Fibroblast of villous mesenchyme (primary cell): ENCODE data around the gene LRCH1. TPM values are rescaled to one million over a fixed set of nuclear protein-coding genes. Genes with fewer than 3 reads are reported as not detected.

Source experiments
- DNase-seq: peaks from one replicate; pipeline ENCODE4 v3.0.0-alpha.2; 2010; ENCODE audit warnings: low read depth
- H3K4me3 ChIP-seq: 2 replicates; pipeline ENCODE4 v1.5.1; 2011; ENCODE audit warnings: low read depth, mild to moderate bottlenecking, low read length
- total RNA-seq: library from RNA; depleted of rRNA; stranded (reverse); fragments of >200 nt; gene quantifications from 2 replicates; pipeline ENCODE4 v1.2.3, GENCODE V29; 2012
- TF ChIP-seq, protein P1 (sequence below): IDR thresholded peaks from 2 replicates; pipeline ENCODE4 v1.5.1; 2012; ENCODE audit warnings: low read depth, mild to moderate bottlenecking, low read length; ENCODE audit not compliant: insufficient read depth

Gene LRCH1
- total RNA-seq, 1 donor = 9.1 TPM

DNA sequence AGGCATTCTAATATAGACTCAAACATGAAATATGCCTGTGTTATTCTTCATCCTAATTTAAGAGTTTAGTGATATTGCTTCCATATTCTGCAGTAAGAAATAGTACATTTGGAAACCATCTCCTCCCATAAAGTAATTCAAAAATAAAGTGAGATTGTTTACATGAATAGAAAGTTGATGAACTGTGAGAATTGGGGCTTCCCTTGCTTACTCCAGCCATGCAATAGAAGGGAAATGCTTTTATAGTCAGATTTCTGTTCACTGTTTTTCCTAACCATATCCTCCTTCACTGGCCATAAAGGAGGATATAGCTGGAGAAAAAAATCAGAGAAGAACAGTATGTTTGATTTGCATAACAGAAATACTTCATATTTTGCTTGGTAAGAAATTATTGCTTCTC, 7.8 kb downstream of the LRCH1 start:
- no peak overlapping the region for H3K4me3 ChIP-seq
- TF ChIP-seq, protein P1, sequence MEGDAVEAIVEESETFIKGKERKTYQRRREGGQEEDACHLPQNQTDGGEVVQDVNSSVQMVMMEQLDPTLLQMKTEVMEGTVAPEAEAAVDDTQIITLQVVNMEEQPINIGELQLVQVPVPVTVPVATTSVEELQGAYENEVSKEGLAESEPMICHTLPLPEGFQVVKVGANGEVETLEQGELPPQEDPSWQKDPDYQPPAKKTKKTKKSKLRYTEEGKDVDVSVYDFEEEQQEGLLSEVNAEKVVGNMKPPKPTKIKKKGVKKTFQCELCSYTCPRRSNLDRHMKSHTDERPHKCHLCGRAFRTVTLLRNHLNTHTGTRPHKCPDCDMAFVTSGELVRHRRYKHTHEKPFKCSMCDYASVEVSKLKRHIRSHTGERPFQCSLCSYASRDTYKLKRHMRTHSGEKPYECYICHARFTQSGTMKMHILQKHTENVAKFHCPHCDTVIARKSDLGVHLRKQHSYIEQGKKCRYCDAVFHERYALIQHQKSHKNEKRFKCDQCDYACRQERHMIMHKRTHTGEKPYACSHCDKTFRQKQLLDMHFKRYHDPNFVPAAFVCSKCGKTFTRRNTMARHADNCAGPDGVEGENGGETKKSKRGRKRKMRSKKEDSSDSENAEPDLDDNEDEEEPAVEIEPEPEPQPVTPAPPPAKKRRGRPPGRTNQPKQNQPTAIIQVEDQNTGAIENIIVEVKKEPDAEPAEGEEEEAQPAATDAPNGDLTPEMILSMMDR = no peak
- DNase-seq = no peak

DNA sequence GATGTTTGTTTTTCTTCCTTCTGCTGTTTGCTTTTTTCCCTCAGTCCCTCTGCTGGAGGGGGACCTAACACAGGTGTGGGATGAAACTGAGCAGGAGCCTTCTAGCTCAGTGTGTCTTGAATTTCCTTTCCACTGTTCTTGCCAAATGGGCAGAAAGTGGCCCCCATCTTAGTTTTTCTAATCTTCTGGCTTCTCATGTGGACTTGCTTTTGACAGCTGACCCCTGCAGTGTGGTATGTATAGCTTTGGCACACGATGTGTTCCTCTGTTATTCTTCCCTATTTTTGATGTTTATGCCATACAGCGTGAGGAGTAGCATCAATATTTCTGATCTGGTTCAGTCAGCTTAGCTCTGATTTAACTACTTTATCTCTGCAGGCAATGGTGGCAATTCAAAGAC, 8.3 kb downstream of the LRCH1 start:
- H3K4me3 ChIP-seq = no peak overlapping the region
- DNase-seq = no peak
- TF ChIP-seq, protein P1 = no peak

DNA sequence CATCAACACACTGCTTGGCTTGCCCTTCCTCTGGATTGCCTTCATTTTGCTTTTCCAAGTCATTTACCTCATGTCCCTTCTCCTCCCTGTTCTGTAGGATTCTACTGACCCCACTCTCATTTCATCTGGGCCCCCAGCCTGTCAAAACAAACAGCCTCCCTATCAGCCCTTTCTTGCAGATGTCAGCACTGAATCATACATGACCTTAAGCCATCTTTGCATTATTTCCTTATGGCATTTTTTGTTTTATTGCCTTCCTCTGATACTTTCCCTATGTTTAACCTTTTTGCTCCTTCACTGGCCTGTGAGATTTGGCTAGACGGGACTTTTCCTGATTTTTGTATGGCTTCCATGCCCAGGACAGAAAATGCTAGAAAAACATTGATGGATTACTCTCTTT, 8.7 kb downstream of the LRCH1 start:
- no peak overlapping the region for H3K4me3 ChIP-seq
- TF ChIP-seq, protein P1 = no peak
- DNase-seq = no peak

DNA sequence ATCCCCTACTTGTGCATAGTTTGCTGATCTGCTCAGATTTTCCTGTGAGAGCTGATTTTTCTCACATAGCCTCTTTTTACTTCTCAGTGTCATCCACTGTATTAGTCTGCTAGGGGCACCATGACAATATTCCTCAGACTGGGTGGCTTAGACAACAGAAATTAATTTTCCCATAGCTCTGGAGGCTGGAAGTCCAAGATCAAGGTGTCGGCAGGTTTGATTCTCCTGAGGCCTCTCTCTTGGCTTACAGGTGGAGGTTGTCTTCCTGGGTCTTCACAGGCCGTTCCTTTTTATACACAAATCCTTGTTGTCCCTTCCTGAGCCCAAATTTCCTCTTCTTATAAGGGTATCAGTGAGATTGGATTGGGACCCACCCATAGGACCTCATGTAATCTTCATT, 9.2 kb downstream of the LRCH1 start:
- no peak for DNase-seq

DNA sequence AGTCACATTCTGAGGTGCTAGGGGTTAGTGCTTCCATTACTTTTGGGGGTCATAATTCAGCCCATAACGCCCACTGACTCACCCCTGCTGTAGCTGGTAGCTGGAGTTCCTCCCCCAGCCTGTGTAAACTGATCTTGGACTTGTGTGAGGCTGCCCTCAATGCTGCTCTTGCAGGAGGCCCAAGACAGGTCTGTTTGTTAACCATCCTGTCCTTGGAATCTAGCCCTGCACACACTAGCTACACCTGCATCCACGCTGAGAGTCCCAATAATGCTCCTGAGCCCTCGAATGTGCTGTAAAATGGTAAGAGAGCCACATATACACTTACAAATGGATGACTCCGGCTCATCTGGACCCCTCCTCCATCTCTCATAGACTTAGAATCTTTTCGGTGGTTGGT, 9.6 kb downstream of the LRCH1 start:
- TF ChIP-seq, protein P1 = no peak
- H3K4me3 ChIP-seq = no peak overlapping the region
- no peak for DNase-seq

More for the DNA sequence above, 9.2 kb downstream of the LRCH1 start:
- TF ChIP-seq, protein P1 = no peak
- no peak overlapping the region for H3K4me3 ChIP-seq

DNA sequence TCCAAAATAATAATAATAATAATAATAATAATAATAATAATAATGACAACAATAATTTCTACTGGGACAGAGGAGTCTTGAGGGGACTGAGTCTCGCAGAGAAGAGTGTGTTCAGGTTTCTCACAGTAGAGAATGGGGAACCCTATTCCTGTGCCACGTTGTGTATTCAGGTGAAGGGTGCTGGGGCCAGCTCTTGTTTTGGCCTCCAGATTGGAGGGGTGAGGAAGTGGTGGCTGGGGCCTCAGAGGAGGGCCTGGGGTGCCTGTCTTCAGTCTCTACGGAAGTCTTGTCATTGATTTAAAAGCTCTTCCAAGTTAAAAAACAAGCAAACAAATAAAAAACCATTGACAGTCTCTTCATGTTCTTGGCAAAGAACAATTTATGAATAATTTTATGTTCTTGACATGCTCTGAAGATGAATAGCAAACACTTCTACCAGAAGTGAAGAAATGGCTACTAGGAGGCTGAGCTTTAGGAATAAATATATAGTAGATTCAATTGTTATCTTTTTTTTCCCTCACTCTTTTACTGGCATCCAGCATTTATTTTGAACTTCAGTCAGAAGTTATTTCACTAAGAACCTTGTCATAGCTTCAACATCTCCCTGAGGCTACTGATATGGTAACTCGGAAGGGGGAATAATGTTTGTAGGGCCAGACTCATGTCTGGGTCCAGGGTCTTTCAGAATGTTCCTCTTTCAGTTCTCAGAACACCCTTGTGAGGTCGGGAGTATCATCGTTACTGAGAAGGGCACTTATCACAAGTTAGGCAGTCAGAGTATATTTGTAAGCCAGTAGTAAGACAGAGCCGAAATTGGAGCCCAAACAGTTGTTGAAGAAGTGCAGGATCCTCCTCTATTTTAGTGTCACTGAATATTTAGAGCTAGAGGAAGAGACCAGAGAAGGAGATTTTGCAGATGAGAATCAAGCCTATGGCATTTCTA, 13.1 kb downstream of the LRCH1 start:
- no peak overlapping the region for H3K4me3 ChIP-seq
- TF ChIP-seq, protein P1 = no peak
- DNase-seq = no peak
